ENCODE results near the gene INSIG1. TPM values are rescaled to one million over a fixed set of nuclear protein-coding genes. Genes with fewer than 3 reads are reported as not detected.

Gene INSIG1
- total and polyA plus RNA-seq, 2 donors (not counting 3 experiments of a cell fraction or from before 2014, with no cell fraction given): 79.3 to 102 TPM

GRCh38 chr7:155308330-155309020 is 10.8 kb downstream of the INSIG1 start:
- BruUV-seq (replicated peaks): no TSS peak
- no peaks in the 10 kb centered on the region for H3K9me1 ChIP-seq (replicated peaks; ENCODE audit: control insufficient read depth, extremely low read depth, insufficient read depth, low read length)
- ChIA-PET CTCF (no interaction called here), POLR2A (no interaction called here)
- H3K27ac ChIP-seq (ENCODE audit: insufficient read depth, low read depth, low read length): no peak overlapping the region
- H3K4me2 ChIP-seq (ENCODE audit: insufficient read depth, low read length): no peak overlapping the region
- TF ChIP-seq POLR2A (IDR thresholded peaks at IDR 0.05; ENCODE audit: low read depth, low read length): no peak
- TF ChIP-seq, protein P1, sequence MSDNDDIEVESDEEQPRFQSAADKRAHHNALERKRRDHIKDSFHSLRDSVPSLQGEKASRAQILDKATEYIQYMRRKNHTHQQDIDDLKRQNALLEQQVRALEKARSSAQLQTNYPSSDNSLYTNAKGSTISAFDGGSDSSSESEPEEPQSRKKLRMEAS (IDR thresholded peaks at IDR 0.05; ENCODE audit: insufficient read depth, insufficient read length): no peak
- no peak for TF ChIP-seq FOS (IDR thresholded peaks at IDR 0.05; ENCODE audit: borderline replicate concordance, insufficient read depth, low read length)
- no peak for TF ChIP-seq GATA2 (IDR thresholded peaks at IDR 0.05; ENCODE audit: insufficient read depth, insufficient read length, low read depth, low read length)
- TF ChIP-seq POLR2AphosphoS5 (IDR thresholded peaks at IDR 0.05; ENCODE audit: insufficient read depth, low read depth, low read length): no peak
- FAIRE-seq (peak; percentile 62), DNase-seq (ENCODE audit: low read depth, low spot score) (no peak)
- intact Hi-C loops (cut with micrococcal nuclease) (no loop called here), dilution Hi-C loops (cut with MboI; ENCODE audit: extremely low pct_ligation_motif_present, low sequenced_read_pairs) (no loop called here)
- H3K27me3 ChIP-seq (ENCODE audit: control insufficient read depth in 2 of 2, insufficient read depth in 2 of 2, low read length in 2 of 2): no peaks in the 10 kb centered on the region
- no peaks in the 10 kb centered on the region for H3K4me1 ChIP-seq (ENCODE audit: control insufficient read depth, extremely low read depth, insufficient read depth, low read length)
- H4K20me1 ChIP-seq (replicated peaks; ENCODE audit: control insufficient read depth, extremely low read depth, insufficient read depth, low read length): peaks cover 13% of the 10 kb centered on the region
- no peak overlapping the region for H3K4me3 ChIP-seq (replicated peaks in 1 of 3; ENCODE audit: insufficient read depth in 1 of 3, low read depth in 1 of 3, low read length in 3 of 3)
- peaks cover 9 to 49% of the 10 kb centered on the region in 2 experiments for H3K36me3 ChIP-seq (ENCODE audit: control insufficient read depth in 2 of 2, extremely low read depth in 1 of 2, insufficient read depth in 2 of 2, low read length in 2 of 2)
- H3K79me2 ChIP-seq (ENCODE audit: control insufficient read depth, insufficient read depth, low read length): peaks cover 29% of the 10 kb centered on the region
- H3K9me3 ChIP-seq (replicated peaks; ENCODE audit: control insufficient read depth, insufficient read depth, low read length): no peaks in the 10 kb centered on the region
- H3K9ac ChIP-seq (replicated peaks; ENCODE audit: extremely low read depth, insufficient read depth, low read length): no peak overlapping the region
- no peak overlapping the region for H2AFZ ChIP-seq (ENCODE audit: low read depth, low read length)

GRCh38 chr7:155309021-155309338 is 11.3 kb downstream of the INSIG1 start:
- Histone ChIP-seq H3K9me3 (replicated peaks; ENCODE audit: control insufficient read depth, insufficient read depth, low read length) (no peaks in the 10 kb centered on the region), H3K36me3 (ENCODE audit: control insufficient read depth in 2 of 2, extremely low read depth in 1 of 2, insufficient read depth in 2 of 2, low read length in 2 of 2) (peaks cover 7 to 49% of the 10 kb centered on the region in 2 experiments), H3K27ac (ENCODE audit: insufficient read depth, low read depth, low read length) (no peak overlapping the region), H3K9ac (replicated peaks; ENCODE audit: extremely low read depth, insufficient read depth, low read length) (no peak overlapping the region), H3K4me1 (ENCODE audit: control insufficient read depth, extremely low read depth, insufficient read depth, low read length) (no peaks in the 10 kb centered on the region), H3K4me2 (ENCODE audit: insufficient read depth, low read length) (no peak overlapping the region), H2AFZ (ENCODE audit: low read depth, low read length) (no peak overlapping the region), H3K27me3 (ENCODE audit: control insufficient read depth in 2 of 2, insufficient read depth in 2 of 2, low read length in 2 of 2) (no peaks in the 10 kb centered on the region), H4K20me1 (replicated peaks; ENCODE audit: control insufficient read depth, extremely low read depth, insufficient read depth, low read length) (peaks cover 13% of the 10 kb centered on the region), H3K9me1 (replicated peaks; ENCODE audit: control insufficient read depth, extremely low read depth, insufficient read depth, low read length) (no peaks in the 10 kb centered on the region), H3K79me2 (ENCODE audit: control insufficient read depth, insufficient read depth, low read length) (peaks cover 24% of the 10 kb centered on the region), H3K4me3 (replicated peaks in 1 of 3; ENCODE audit: insufficient read depth in 1 of 3, low read depth in 1 of 3, low read length in 3 of 3) (no peak overlapping the region)
- dilution Hi-C loops (cut with MboI; ENCODE audit: extremely low pct_ligation_motif_present, low sequenced_read_pairs): no loop called here
- CTCF ChIA-PET: no interaction called here
- intact Hi-C loops (cut with micrococcal nuclease): no loop called here
- FAIRE-seq (no peak), DNase-seq (ENCODE audit: low read depth, low spot score) (no peak)
- no peak for TF ChIP-seq JUN (IDR thresholded peaks at IDR 0.05; ENCODE audit: borderline replicate concordance, insufficient read depth, insufficient read length, low read depth)
- no peak for TF ChIP-seq FOS (IDR thresholded peaks at IDR 0.05; ENCODE audit: borderline replicate concordance, insufficient read depth, low read length)
- TF ChIP-seq POLR2A (IDR thresholded peaks at IDR 0.05; ENCODE audit: low read depth, low read length): no peak
- no peak for TF ChIP-seq GATA2 (IDR thresholded peaks at IDR 0.05; ENCODE audit: insufficient read depth, insufficient read length, low read depth, low read length)
- no peak for TF ChIP-seq MYC (IDR thresholded peaks at IDR 0.05; ENCODE audit: low read depth, low read length)
- TF ChIP-seq, protein P2, sequence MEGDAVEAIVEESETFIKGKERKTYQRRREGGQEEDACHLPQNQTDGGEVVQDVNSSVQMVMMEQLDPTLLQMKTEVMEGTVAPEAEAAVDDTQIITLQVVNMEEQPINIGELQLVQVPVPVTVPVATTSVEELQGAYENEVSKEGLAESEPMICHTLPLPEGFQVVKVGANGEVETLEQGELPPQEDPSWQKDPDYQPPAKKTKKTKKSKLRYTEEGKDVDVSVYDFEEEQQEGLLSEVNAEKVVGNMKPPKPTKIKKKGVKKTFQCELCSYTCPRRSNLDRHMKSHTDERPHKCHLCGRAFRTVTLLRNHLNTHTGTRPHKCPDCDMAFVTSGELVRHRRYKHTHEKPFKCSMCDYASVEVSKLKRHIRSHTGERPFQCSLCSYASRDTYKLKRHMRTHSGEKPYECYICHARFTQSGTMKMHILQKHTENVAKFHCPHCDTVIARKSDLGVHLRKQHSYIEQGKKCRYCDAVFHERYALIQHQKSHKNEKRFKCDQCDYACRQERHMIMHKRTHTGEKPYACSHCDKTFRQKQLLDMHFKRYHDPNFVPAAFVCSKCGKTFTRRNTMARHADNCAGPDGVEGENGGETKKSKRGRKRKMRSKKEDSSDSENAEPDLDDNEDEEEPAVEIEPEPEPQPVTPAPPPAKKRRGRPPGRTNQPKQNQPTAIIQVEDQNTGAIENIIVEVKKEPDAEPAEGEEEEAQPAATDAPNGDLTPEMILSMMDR (IDR thresholded peaks at IDR 0.05; ENCODE audit: extremely low read depth in 1 of 2, insufficient read depth in 1 of 2, low read depth in 1 of 2, low read length in 2 of 2): no peak
- TF ChIP-seq POLR2AphosphoS5 (IDR thresholded peaks at IDR 0.05; ENCODE audit: insufficient read depth, low read depth, low read length): no peak
- TF ChIP-seq EZH2 (IDR thresholded peaks at IDR 0.05; ENCODE audit: borderline replicate concordance, low read depth, low read length, severe bottlenecking): no peak
- TF ChIP-seq, protein P1 (IDR thresholded peaks at IDR 0.05; ENCODE audit: insufficient read depth, insufficient read length): no peak
- no TSS peak for BruUV-seq (replicated peaks)
- POLR2A ChIA-PET: no interaction called here
